H1 (cell line): Measurements from ENCODE around the gene HMCN2. TPM values are rescaled to one million over a fixed set of nuclear protein-coding genes. Genes with fewer than 3 reads are reported as not detected.

Source experiments
- JUN ChIP-seq: IDR thresholded peaks from 2 replicates; pipeline ENCODE4 v1.6.1; 2011; ENCODE audit warnings: low read depth, mild to moderate bottlenecking, improper control_type of control experiment, low read length
- KDM4A ChIP-seq: IDR thresholded peaks from one replicate; pipeline ENCODE4 v1.7.1; 2012; ENCODE audit warnings: low read depth, mild to moderate bottlenecking, moderate library complexity, low read length, inconsistent platforms; ENCODE audit not compliant: severe bottlenecking
- KDM5A ChIP-seq: fragments of 200-600 bp; IDR thresholded peaks from 2 replicates; pipeline ENCODE4 v1.7.1; 2012; ENCODE audit warnings: mild to moderate bottlenecking, low read length, inconsistent platforms, mixed read lengths
- SIX5 ChIP-seq: IDR thresholded peaks from 2 replicates; pipeline ENCODE4 v1.6.1; 2011; ENCODE audit warnings: mild to moderate bottlenecking, low read depth, low read length
- SP4 ChIP-seq: IDR thresholded peaks from 2 replicates; pipeline ENCODE4 v1.6.1; 2012; ENCODE audit warnings: low read length, inconsistent platforms
- polyA plus RNA-seq, 7 experiments: library from polyadenylated mRNA; depleted of rRNA in 3 of 7; stranded (reverse) in 5 of 7; unstranded in 2 of 7; fragments of >200 nt in 5 of 7; fragments of 200-250 nt in 2 of 7; gene quantifications; 1 replicate in 5 of 7; 2 replicates in 1 of 7; 4 replicates in 1 of 7; pipeline versions ENCODE4 v1.2.1 to v1.2.3, GENCODE V29; 2011 to 2013; ENCODE audit warnings: missing spikeins in 2 of 7, mixed read lengths in 2 of 7
- total RNA-seq: library from RNA; stranded (reverse); fragmentation: NEBNext Ultra II Directional; extraction: Animal tissue kit (Norgen Biotek cat#: 25700); gene quantifications from 2 replicates; pipeline ENCODE4 v1.2.1, GENCODE V29; 2021

Gene HMCN2
- total and polyA plus RNA-seq, 2 of the 8 experiments (the other 6 are each of a cell fraction or from before 2014, with no cell fraction given): 5.0 to 9.1 TPM

GRCh38 chr9:130352081-130352480 lies 86.5 kb downstream of the HMCN2 start (continued):
- TF ChIP-seq SIX5: no peak
- TF ChIP-seq JUN: no peak
- TF ChIP-seq KDM5A: no peak
- TF ChIP-seq KDM4A: no peak
- TF ChIP-seq SP4: no peak
